Transverse colon (tissue), 4 donors: ENCODE measurements around the gene SMAD6. TPM values are rescaled to one million over a fixed set of nuclear protein-coding genes. Genes with fewer than 3 reads are reported as not detected.

Experiments
- DNase-seq: peaks from one replicate; pipeline ENCODE4 v3.0.0-alpha.2; 2019
- H3K27ac ChIP-seq, 4 donors: fragments of 200-600 bp; sonication (generic); 2 replicates each; pipeline ENCODE4 v1.5.1; 2016 to 2018; ENCODE audit warnings: inconsistent platforms in 4 of 4
- H3K27me3 ChIP-seq: fragments of 200-600 bp; sonication (generic); 2 replicates; pipeline ENCODE4 v1.5.1; 2017; ENCODE audit warnings: inconsistent platforms
- H3K36me3 ChIP-seq, 4 donors: fragments of 200-600 bp; sonication (generic); 2 replicates each; pipeline ENCODE4 v1.5.1; 2017 to 2019; ENCODE audit warnings: inconsistent platforms in 4 of 4
- H3K4me1 ChIP-seq, 4 donors: fragments of 200-600 bp; sonication (generic); 2 replicates each; pipeline ENCODE4 v1.5.1; 2017 to 2020; ENCODE audit warnings: inconsistent platforms in 4 of 4
- H3K4me3 ChIP-seq, 4 donors: fragments of 200-600 bp; sonication (generic); 1 replicate in 1 of 4; 2 replicates in 3 of 4; pipeline versions ENCODE4 v1.5.1 to v1.6.1; 2017 to 2019; ENCODE audit warnings: inconsistent platforms in 4 of 4
- H3K9me3 ChIP-seq, 2 donors: fragments of 200-600 bp; sonication (generic); 2 replicates each; pipeline ENCODE4 v1.5.1; 2017 to 2019; ENCODE audit warnings: inconsistent platforms in 2 of 2
- CTCF ChIP-seq, 5 experiments: fragments of 200-600 bp in 3 of 5; fragments of 450-650 bp in 2 of 5; sonication (generic) in 3 of 5; IDR thresholded peaks; 1 replicate in 2 of 5; 2 replicates in 3 of 5; pipeline ENCODE4 v1.5.1; 2016 to 2017; ENCODE audit warnings: antibody characterized with exemption in 5 of 5, inconsistent platforms in 3 of 5, mild to moderate bottlenecking in 2 of 5, moderate library complexity in 1 of 5
- EP300 ChIP-seq: sonication (generic); formaldehyde crosslinking; IDR thresholded peaks from one replicate; pipeline ENCODE4 v1.6.1; 2017; ENCODE audit warnings: antibody characterized with exemption, low read depth
- POLR2A ChIP-seq: fragments of 450-650 bp; IDR thresholded peaks from one replicate; pipeline ENCODE4 v1.6.1; 2016; ENCODE audit warnings: antibody characterized with exemption, mild to moderate bottlenecking, moderate library complexity
- POLR2AphosphoS5 ChIP-seq, 3 donors: sonication (generic); formaldehyde crosslinking; IDR thresholded peaks; one replicate each; pipeline ENCODE4 v1.6.1; 2016; ENCODE audit warnings: antibody characterized with exemption in 3 of 3
- WGBS, 2 donors: methylation state at CpG; one replicate each; pipeline ENCODE4 v1.1.5; 2018; ENCODE audit warnings: low coverage in 1 of 2; 5-methylcytosine and 5-hydroxymethylcytosine counted together
- in situ Hi-C, 4 donors: fragments of 200-750 bp; cut with MboI; loops; one replicate each; pipeline versions ENCODE4 v1.15.0 to v1.15.1; 2017; ENCODE audit warnings: low sequenced_read_pairs in 3 of 4, low pct_ligation_motif_present in 1 of 4, low pct_unique_long_range_greater_than_20kb in 1 of 4
- intact Hi-C: fragments of 100-400 bp; cut with DNase I; formaldehyde crosslinking; loops from one replicate; pipeline ENCODE4 v1.15.1; 2023; ENCODE audit warnings: low total_unique reads
- total RNA-seq, 4 donors: library from RNA; depleted of rRNA; stranded (reverse); fragments of >200 nt; gene quantifications; one replicate each; pipeline ENCODE4 v1.1.0, GENCODE V29; 2016

The SMAD6 gene
- total RNA-seq, 4 donors from 2014 or later: 6.7 to 214 (median 9.3) TPM

GRCh38 chr15:66680502-66680901, 21.5 kb upstream of the SMAD6 start:
- Histone ChIP-seq H3K9me3 (no peaks in the 10 kb centered on the region), H3K4me1 (no peaks in the 10 kb centered on the region), H3K36me3 (no peaks in the 10 kb centered on the region), H3K27ac (no peak overlapping the region), H3K4me3 (no peak overlapping the region), H3K27me3 (no peaks in the 10 kb centered on the region)
- intact Hi-C loops (no loop called here), in situ Hi-C loops (no loop called here)
- TF ChIP-seq POLR2AphosphoS5 (IDR thresholded peaks at IDR 0.05): no peak
- TF ChIP-seq EP300: no peak
- TF ChIP-seq CTCF (IDR thresholded peaks at IDR 0.05): no peak
- no peak for TF ChIP-seq POLR2A
- no peak for DNase-seq

GRCh38 chr15:66681395-66681794, 20.6 kb upstream of the SMAD6 start:
- no peaks in the 10 kb centered on the region for H3K9me3 ChIP-seq
- no peak for DNase-seq
- in situ Hi-C loops (no loop called here), intact Hi-C loops (no loop called here)
- H3K27me3 ChIP-seq: no peaks in the 10 kb centered on the region
- H3K27ac ChIP-seq: no peak overlapping the region
- TF ChIP-seq POLR2AphosphoS5 (IDR thresholded peaks at IDR 0.05): no peak
- no peak for TF ChIP-seq POLR2A
- no peak for TF ChIP-seq EP300
- no peak for TF ChIP-seq CTCF (IDR thresholded peaks at IDR 0.05)
- no peak overlapping the region for H3K4me3 ChIP-seq
- 78 to 100% methylated on average over 1 to 2 of the region's 2 CpGs for WGBS, 2 donors
- no peaks in the 10 kb centered on the region for H3K4me1 ChIP-seq
- no peaks in the 10 kb centered on the region for H3K36me3 ChIP-seq

- in situ Hi-C loops (no loop called here), intact Hi-C loops (no loop called here)
- 97 to 100% methylated on average over 1 to 2 of the region's 2 CpGs for WGBS, 2 donors
- DNase-seq: no peak
- H3K4me1 ChIP-seq: no peaks in the 10 kb centered on the region
- no peaks in the 10 kb centered on the region for H3K9me3 ChIP-seq
- no peaks in the 10 kb centered on the region for H3K27me3 ChIP-seq
- H3K36me3 ChIP-seq: no peaks in the 10 kb centered on the region
- H3K4me3 ChIP-seq: no peak overlapping the region
- no peak for TF ChIP-seq POLR2A
- TF ChIP-seq POLR2AphosphoS5 (IDR thresholded peaks at IDR 0.05): no peak
- TF ChIP-seq EP300: no peak
- TF ChIP-seq CTCF (IDR thresholded peaks at IDR 0.05): no peak
- no peak overlapping the region for H3K27ac ChIP-seq
Observed at GRCh38 chr15:66682246-66682645, 19.8 kb upstream of the SMAD6 start.

- WGBS, 2 donors: 82% methylated on average over 1 of the region's 1 CpG; no CpG with 5 or more reads in 1 of the 2 donors
- DNase-seq: no peak
- intact Hi-C loops (no loop called here), in situ Hi-C loops (no loop called here)
- H3K9me3 ChIP-seq: no peaks in the 10 kb centered on the region
- no peak for TF ChIP-seq POLR2AphosphoS5 (IDR thresholded peaks at IDR 0.05)
- no peak for TF ChIP-seq POLR2A
- TF ChIP-seq EP300: no peak
- TF ChIP-seq CTCF (IDR thresholded peaks at IDR 0.05): no peak
- H3K27me3 ChIP-seq: no peaks in the 10 kb centered on the region
- no peak overlapping the region for H3K4me3 ChIP-seq
- H3K4me1 ChIP-seq: no peaks in the 10 kb centered on the region
- no peaks in the 10 kb centered on the region for H3K36me3 ChIP-seq
- no peak overlapping the region for H3K27ac ChIP-seq
Observed at GRCh38 chr15:66682865-66683264, 19.2 kb upstream of the SMAD6 start.
